B cell (primary cell): ENCODE results near the gene GYG2. TPM values are rescaled to one million over a fixed set of nuclear protein-coding genes. Genes with fewer than 3 reads are reported as not detected.

Experiments
- ATAC-seq: fragments of 200-7000 bp; cut with Tn5 transposase; one replicate; pipeline ENCODE4 v1.10.0; 2021; ENCODE audit warnings: low read depth, mild to moderate bottlenecking, moderate number of reproducible peaks, moderate library complexity
- CTCF ChIA-PET: fragments of 350-600 bp; sonication (Branson Sonifier 250); formaldehyde crosslinking; loops from one replicate; lab custom pipeline; 2021; ENCODE audit warnings: antibody characterized with exemption, inconsistent platforms; lab: Charles Lee
- POLR2A ChIA-PET: fragments of 350-600 bp; sonication (Branson Sonifier 250); formaldehyde crosslinking; loops from one replicate; lab custom pipeline; 2021; ENCODE audit warnings: antibody characterized with exemption; lab: Charles Lee
- DNase-seq: peaks from one replicate; pipeline ENCODE4 v3.0.0; 2013
- H2AFZ ChIP-seq: 2 replicates; pipeline ENCODE4 v1.6.1; 2012; ENCODE audit warnings: mild to moderate bottlenecking, low read depth, low read length; ENCODE audit not compliant: insufficient read depth, poor library complexity, severe bottlenecking
- H3K27ac ChIP-seq, 2 donors: 1 replicate in 1 of 2; 2 replicates in 1 of 2; pipeline ENCODE4 v1.5.1; 2012 to 2013; ENCODE audit warnings: low read length in 2 of 2, mild to moderate bottlenecking in 2 of 2, moderate library complexity in 1 of 2
- H3K27me3 ChIP-seq, 4 experiments: fragments of 200-600 bp in 1 of 4; sonication (generic) in 1 of 4; replicated peaks in 1 of 4; 1 replicate in 2 of 4; 2 replicates in 2 of 4; pipeline versions ENCODE4 v1.6.1 to v1.7.0; 2013 to 2016; ENCODE audit warnings: low read length in 3 of 4, mild to moderate bottlenecking in 2 of 4, mixed read lengths in 1 of 4, moderate library complexity in 1 of 4; ENCODE audit not compliant: insufficient read depth in 4 of 4, control insufficient read depth in 3 of 4; ENCODE audit errors: control extremely low read depth in 1 of 4
- H3K36me3 ChIP-seq, 2 experiments: replicated peaks in 1 of 2; 1 replicate in 1 of 2; 2 replicates in 1 of 2; pipeline versions ENCODE4 v1.6.1 to v1.7.1; 2013; ENCODE audit warnings: low read length in 1 of 2; ENCODE audit not compliant: insufficient read depth in 2 of 2, control insufficient read depth in 1 of 2; ENCODE audit errors: control extremely low read depth in 1 of 2, extremely low read depth in 1 of 2
- H3K4me1 ChIP-seq, 2 donors: fragments of 200-600 bp in 1 of 2; sonication (generic) in 1 of 2; 1 replicate in 1 of 2; 2 replicates in 1 of 2; pipeline versions ENCODE4 v1.5.1 to v1.6.1; 2013 to 2017; ENCODE audit warnings: low read length in 2 of 2; ENCODE audit not compliant: control insufficient read depth in 2 of 2, insufficient read depth in 2 of 2
- H3K4me2 ChIP-seq: replicated peaks from 2 replicates; pipeline ENCODE3; 2012; ENCODE audit warnings: mild to moderate bottlenecking, low read depth, low read length; ENCODE audit not compliant: poor library complexity, severe bottlenecking
- H3K4me3 ChIP-seq, 5 experiments: fragments of 200-600 bp in 1 of 5; sonication (generic) in 1 of 5; 1 replicate in 3 of 5; 2 replicates in 2 of 5; pipeline versions ENCODE4 v1.5.1 to v1.7.0; 2011 to 2016; ENCODE audit warnings: low read length in 4 of 5, mild to moderate bottlenecking in 4 of 5, low read depth in 2 of 5, control low read depth in 1 of 5, moderate library complexity in 1 of 5; ENCODE audit not compliant: insufficient read depth in 1 of 5; ENCODE audit errors: control extremely low read depth in 1 of 5, extremely low read depth in 1 of 5
- H3K79me2 ChIP-seq: fragments of 200-600 bp; sonication (generic); one replicate; pipeline ENCODE4 v1.6.0; 2016; ENCODE audit warnings: low read length; ENCODE audit not compliant: control insufficient read depth, insufficient read depth
- H3K9ac ChIP-seq: fragments of 200-600 bp; sonication (generic); 2 replicates; pipeline ENCODE4 v1.6.1; 2017; ENCODE audit warnings: mild to moderate bottlenecking, low read length, moderate library complexity
- H3K9me3 ChIP-seq, 3 donors: one replicate each; pipeline versions ENCODE4 v1.6.1 to v1.7.1; 2013; ENCODE audit warnings: low read length in 2 of 3; ENCODE audit not compliant: control insufficient read depth in 2 of 3, insufficient read depth in 1 of 3; ENCODE audit errors: control extremely low read depth in 1 of 3
- H4K20me1 ChIP-seq: 2 replicates; pipeline ENCODE4 v1.6.0; 2012; ENCODE audit warnings: mild to moderate bottlenecking, low read length; ENCODE audit not compliant: insufficient read depth, control insufficient read depth, poor library complexity, severe bottlenecking
- H3K27ac Mint-ChIP-seq: one replicate; pipeline ENCODE4 v1.8.0; 2021; ENCODE audit warnings: mixed read lengths
- H3K27me3 Mint-ChIP-seq: one replicate; pipeline ENCODE4 v1.8.0; 2021; ENCODE audit warnings: mixed read lengths
- H3K4me1 Mint-ChIP-seq: one replicate; pipeline ENCODE4 v1.8.0; 2021; ENCODE audit warnings: mixed read lengths
- H3K4me3 Mint-ChIP-seq: one replicate; pipeline ENCODE4 v1.8.0; 2021; ENCODE audit warnings: mixed read lengths
- H3K9me3 Mint-ChIP-seq: one replicate; pipeline ENCODE4 v1.8.0; 2022; ENCODE audit warnings: mixed read lengths; ENCODE audit not compliant: insufficient read depth
- CTCF ChIP-seq: fragments of 200-600 bp; IDR thresholded peaks from one replicate; pipeline ENCODE4 v1.8.0; 2022; ENCODE audit warnings: antibody characterized with exemption, mild to moderate bottlenecking
- EZH2 ChIP-seq: IDR thresholded peaks from 2 replicates; pipeline ENCODE4 v1.6.1; 2012; ENCODE audit warnings: borderline replicate concordance, low read depth, mild to moderate bottlenecking, moderate library complexity, low read length; ENCODE audit not compliant: insufficient read depth, poor library complexity, severe bottlenecking
- WGBS: methylation state at CpG from one replicate; pipeline ENCODE4 v1.1.5; 2013; ENCODE audit warnings: missing lambda C conversion rate; ENCODE audit not compliant: insufficient coverage; 5-methylcytosine and 5-hydroxymethylcytosine counted together
- intact Hi-C: fragments of 100-400 bp; cut with micrococcal nuclease; formaldehyde crosslinking; loops from one replicate; pipeline ENCODE4 v1.10.0; 2022
- polyA plus RNA-seq: library from polyadenylated mRNA; depleted of rRNA; stranded (reverse); fragments of >200 nt; gene quantifications from 2 replicates; pipeline ENCODE4 v1.2.3, GENCODE V29; 2012
- total RNA-seq, 2 donors: library from RNA; stranded (reverse); fragments of 120-200 nt in 1 of 2; gene quantifications; 1 replicate in 1 of 2; 2 replicates in 1 of 2; pipeline versions ENCODE4 v1.2.3 to v1.2.4, GENCODE V29; 2013 to 2022

GYG2 gene
- total and polyA plus RNA-seq, 2 donors (not counting 1 experiment from before 2014, with no cell fraction given), result not detected

GRCh38 chrX:2879670-2880069, 50.9 kb downstream of the GYG2 start:
- no peaks in the 10 kb centered on the region for H3K79me2 ChIP-seq
- H3K4me1 ChIP-seq, result no peaks in the 10 kb centered on the region
- DNase-seq, result no peak
- no peak overlapping the region for H3K9ac ChIP-seq
- ChIA-PET POLR2A (no interaction called here), CTCF (no interaction called here)
- 100% methylated on average over 1 of the region's 1 CpG for WGBS
- H3K27me3 ChIP-seq, result no peaks in the 10 kb centered on the region
- H3K4me3 Mint-ChIP-seq, result no peak overlapping the region
- no peak overlapping the region for H3K4me3 ChIP-seq
- H4K20me1 ChIP-seq, result no peaks in the 10 kb centered on the region
- H3K9me3 Mint-ChIP-seq, result no peaks in the 10 kb centered on the region
- intact Hi-C loops, result no loop called here
- TF ChIP-seq CTCF, result no peak
- TF ChIP-seq EZH2, result no peak
- no peaks in the 10 kb centered on the region for H3K9me3 ChIP-seq
- ATAC-seq, result no peak
- H3K27ac Mint-ChIP-seq, result no peak overlapping the region
- no peak overlapping the region for H3K4me2 ChIP-seq
- peaks cover 3% of the 10 kb centered on the region for H3K27me3 Mint-ChIP-seq
- H2AFZ ChIP-seq, result no peak overlapping the region
- H3K27ac ChIP-seq, result no peak overlapping the region
- H3K4me1 Mint-ChIP-seq, result no peaks in the 10 kb centered on the region
- no peaks in the 10 kb centered on the region for H3K36me3 ChIP-seq

DNA sequence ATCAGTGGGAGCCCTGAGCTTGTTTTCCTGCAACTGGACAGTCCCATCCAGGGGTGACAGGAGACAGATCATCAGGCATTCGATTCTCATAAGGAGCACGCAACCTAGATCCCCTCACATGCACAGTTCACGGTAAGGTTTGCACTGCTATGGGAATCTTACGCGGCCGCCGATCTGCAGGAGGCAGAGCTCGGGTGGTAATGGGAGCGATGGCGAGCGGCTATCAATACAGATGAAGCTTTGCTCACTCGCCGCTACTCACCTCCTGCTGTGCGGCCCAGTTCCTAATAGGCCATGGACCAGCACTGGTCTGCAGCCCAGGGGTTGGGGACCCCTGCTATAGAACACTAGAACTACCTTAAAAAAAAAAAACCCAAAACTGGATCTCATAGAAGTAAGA, 55.0 kb downstream of the GYG2 start:
- CTCF ChIA-PET, result no interaction called here
- ATAC-seq (no peak), DNase-seq (no peak)
- Histone ChIP-seq H3K9ac (no peak overlapping the region), H3K4me2 (no peak overlapping the region), H3K4me3 (no peak overlapping the region), H2AFZ (no peak overlapping the region), H3K36me3 (no peaks in the 10 kb centered on the region), H3K4me1 (no peaks in the 10 kb centered on the region), H3K27me3 (no peaks in the 10 kb centered on the region), H3K27ac (no peak overlapping the region), H3K79me2 (no peaks in the 10 kb centered on the region), H3K9me3 (no peaks in the 10 kb centered on the region), H4K20me1 (no peaks in the 10 kb centered on the region)
- H3K4me3 Mint-ChIP-seq, result no peak overlapping the region
- 100% methylated on average over 2 of the region's 14 CpGs for WGBS
- peaks cover 2% of the 10 kb centered on the region for H3K4me1 Mint-ChIP-seq
- peaks cover 3% of the 10 kb centered on the region for H3K27me3 Mint-ChIP-seq
- intact Hi-C loops, result no loop called here
- no peak for TF ChIP-seq EZH2
- TF ChIP-seq CTCF, result no peak
- H3K27ac Mint-ChIP-seq, result no peak overlapping the region
- POLR2A ChIA-PET, result no interaction called here
- H3K9me3 Mint-ChIP-seq, result no peaks in the 10 kb centered on the region
